Measurements from ENCODE around the gene CRLF1. TPM values are rescaled to one million over a fixed set of nuclear protein-coding genes. Genes with fewer than 3 reads are reported as not detected.

CRLF1 gene
- total and polyA plus RNA-seq, 8 donors: 2.6 to 15.9 (median 12.3) TPM; not detected in 1

GRCh38 chr19:18580311-18580710 lies 26.3 kb downstream of the CRLF1 start:
- Histone ChIP-seq H3K27me3 (no peaks in the 10 kb centered on the region), H3K36me3 (peaks cover 18 to 33% (median 28%) of the 10 kb centered on the region in 4 donors), H3K4me3 (no peak overlapping the region), H3K4me1 (no peaks in the 10 kb centered on the region), H3K9me3 (no peaks in the 10 kb centered on the region), H3K27ac (no peak overlapping the region)
- intact Hi-C loops (cut with DNase I; ENCODE audit: low total_unique reads): no loop called here
- 57 to 67% (median 67%) methylated on average over 6 to 7 of the region's 7 CpGs for WGBS, 5 donors
- TF ChIP-seq CTCF (IDR thresholded peaks at IDR 0.05) (no peak), POLR2AphosphoS5 (IDR thresholded peaks at IDR 0.05) (no peak)
- no peak for DNase-seq

- TF ChIP-seq POLR2A (IDR thresholded peaks at IDR 0.05): no peak
- no peak for TF ChIP-seq POLR2AphosphoS5 (IDR thresholded peaks at IDR 0.05)
- TF ChIP-seq CTCF (IDR thresholded peaks at IDR 0.05): no peak
- no peak for TF ChIP-seq EP300 (IDR thresholded peaks at IDR 0.05)
- Histone ChIP-seq H3K36me3 (peaks cover 40 to 56% (median 53%) of the 10 kb centered on the region in 4 donors), H3K27me3 (no peaks in the 10 kb centered on the region), H3K27ac (no peak overlapping the region), H3K4me3 (no peak overlapping the region), H3K9me3 (no peaks in the 10 kb centered on the region), H3K4me1 (peaks cover 12 to 19% (median 16%) of the 10 kb centered on the region in 4 donors)
- no peak for DNase-seq
- intact Hi-C loops (cut with DNase I; ENCODE audit: low total_unique reads): no loop called here
- WGBS, 5 donors: 84 to 88% (median 86%) methylated on average over 21 of the region's 21 CpGs
Measured at GRCh38 chr19:18577365-18577914, 29.2 kb downstream of the CRLF1 start.

GRCh38 chr19:18576383-18576782 lies 30.2 kb downstream of the CRLF1 start:
- Histone ChIP-seq H3K4me3 (no peak overlapping the region), H3K4me1 (peaks cover 15 to 23% (median 20%) of the 10 kb centered on the region in 4 donors), H3K36me3 (peaks cover 40 to 56% (median 53%) of the 10 kb centered on the region in 4 donors), H3K27me3 (no peaks in the 10 kb centered on the region), H3K27ac (no peak overlapping the region), H3K9me3 (no peaks in the 10 kb centered on the region)
- TF ChIP-seq EP300 (IDR thresholded peaks at IDR 0.05) (no peak), POLR2A (IDR thresholded peaks at IDR 0.05) (no peak)
- intact Hi-C loops (cut with DNase I; ENCODE audit: low total_unique reads): no loop called here
- WGBS, 5 donors: 85 to 95% (median 94%) methylated on average over 7 to 8 of the region's 8 CpGs
- no peak for DNase-seq

- Histone ChIP-seq H3K27me3 (no peaks in the 10 kb centered on the region), H3K4me3 (no peak overlapping the region), H3K4me1 (peaks cover 15 to 31% (median 26%) of the 10 kb centered on the region in 4 donors), H3K36me3 (peaks cover 40 to 56% (median 53%) of the 10 kb centered on the region in 4 donors), H3K27ac (no peak overlapping the region), H3K9me3 (no peaks in the 10 kb centered on the region)
- TF ChIP-seq EP300 (IDR thresholded peaks at IDR 0.05) (no peak), POLR2AphosphoS5 (IDR thresholded peaks at IDR 0.05) (no peak), POLR2A (IDR thresholded peaks at IDR 0.05) (no peak), CTCF (IDR thresholded peaks at IDR 0.05) (no peak)
- WGBS, 5 donors: 93 to 95% (median 94%) methylated on average over 18 of the region's 18 CpGs
- no peak for DNase-seq
- intact Hi-C loops (cut with DNase I; ENCODE audit: low total_unique reads): no loop called here
Measured at GRCh38 chr19:18574691-18575291, 31.8 kb downstream of the CRLF1 start.

Data from stomach (tissue), 9 donors.